GM12874 (cell line): ENCODE measurements around the gene CADM3.

Source experiments
- CTCF ChIP-seq: IDR thresholded peaks from 2 replicates; pipeline ENCODE4 v1.5.1; 2011; ENCODE audit warnings: low read depth, mild to moderate bottlenecking, control low read depth, low read length, moderate library complexity; ENCODE audit not compliant: insufficient read depth

Gene CADM3

GRCh38 chr1:159177272-159177907, 6.0 kb downstream of the CADM3 start:
- no peak for TF ChIP-seq CTCF

- TF ChIP-seq CTCF = no peak
These were observed 8.5 kb downstream of the CADM3 start for GRCh38 chr1:159179906-159180305.

GRCh38 chr1:159180516-159180915, 9.1 kb downstream of the CADM3 start:
- no peak for TF ChIP-seq CTCF

- no peak for TF ChIP-seq CTCF
These were observed 10.1 kb downstream of the CADM3 start for GRCh38 chr1:159181328-159182024.

- TF ChIP-seq CTCF = no peak
These were observed 12.8 kb downstream of the CADM3 start for GRCh38 chr1:159184201-159184600.

GRCh38 chr1:159185121-159185520, 13.7 kb downstream of the CADM3 start:
- TF ChIP-seq CTCF = no peak

- TF ChIP-seq CTCF = no peak
These were observed 15.6 kb downstream of the CADM3 start for GRCh38 chr1:159187033-159187432.
